ENCODE results near the gene ODR4.

The ODR4 gene

GRCh38 chr1:186418503-186418902 lies 42.9 kb downstream of the ODR4 start:
- Histone ChIP-seq H3K4me2 (ENCODE audit: low read length) (no peak overlapping the region), H3K4me3 (ENCODE audit: low read length) (no peak overlapping the region), H3K27me3 (ENCODE audit: low read depth, low read length) (no peaks in the 10 kb centered on the region), H4K20me1 (ENCODE audit: insufficient read depth, low read length) (no peaks in the 10 kb centered on the region), H3K79me2 (ENCODE audit: low read length) (no peaks in the 10 kb centered on the region), H3K9ac (ENCODE audit: low read length) (no peak overlapping the region), H3K9me3 (ENCODE audit: insufficient read depth, low read length) (no peaks in the 10 kb centered on the region), H2AFZ (ENCODE audit: low read depth, low read length) (no peak overlapping the region), H3K36me3 (replicated peaks; ENCODE audit: low read depth, low read length) (peaks cover 21% of the 10 kb centered on the region), H3K4me1 (ENCODE audit: low read length) (peaks cover 11% of the 10 kb centered on the region), H3K27ac (ENCODE audit: low read length) (no peak overlapping the region)
- no peak for TF ChIP-seq EZH2phosphoT487 (IDR thresholded peaks at IDR 0.05; ENCODE audit: low read depth)
- no peak for TF ChIP-seq CTCF (IDR thresholded peaks at IDR 0.05; ENCODE audit: low read depth, low read length)

GRCh38 chr1:186420311-186420710 lies 44.7 kb downstream of the ODR4 start:
- H3K79me2 ChIP-seq (ENCODE audit: low read length) = no peaks in the 10 kb centered on the region
- H3K4me2 ChIP-seq (ENCODE audit: low read length) = no peak overlapping the region
- no peak overlapping the region for H3K9ac ChIP-seq (ENCODE audit: low read length)
- no peak overlapping the region for H3K4me3 ChIP-seq (ENCODE audit: low read length)
- H3K4me1 ChIP-seq (ENCODE audit: low read length) = peaks cover 11% of the 10 kb centered on the region
- H3K36me3 ChIP-seq (replicated peaks; ENCODE audit: low read depth, low read length) = peaks cover 21% of the 10 kb centered on the region
- no peak for TF ChIP-seq EZH2phosphoT487 (IDR thresholded peaks at IDR 0.05; ENCODE audit: low read depth)
- no peak for TF ChIP-seq CTCF (IDR thresholded peaks at IDR 0.05; ENCODE audit: low read depth, low read length)
- no peaks in the 10 kb centered on the region for H4K20me1 ChIP-seq (ENCODE audit: insufficient read depth, low read length)
- H2AFZ ChIP-seq (ENCODE audit: low read depth, low read length) = no peak overlapping the region
- H3K27me3 ChIP-seq (ENCODE audit: low read depth, low read length) = no peaks in the 10 kb centered on the region
- peak overlapping the region; percentile 23; the same call in 1 of the 2 replicates for H3K27ac ChIP-seq (ENCODE audit: low read length)
- no peaks in the 10 kb centered on the region for H3K9me3 ChIP-seq (ENCODE audit: insufficient read depth, low read length)

- no peaks in the 10 kb centered on the region for H3K79me2 ChIP-seq (ENCODE audit: low read length)
- no peak for TF ChIP-seq CTCF (IDR thresholded peaks at IDR 0.05; ENCODE audit: low read depth, low read length)
- no peak for TF ChIP-seq EZH2phosphoT487 (IDR thresholded peaks at IDR 0.05; ENCODE audit: low read depth)
- peaks cover 11% of the 10 kb centered on the region for H3K4me1 ChIP-seq (ENCODE audit: low read length)
Measured at GRCh38 chr1:186420923-186421322, 45.3 kb downstream of the ODR4 start.

GRCh38 chr1:186421446-186421845 lies 45.8 kb downstream of the ODR4 start:
- H4K20me1 ChIP-seq (ENCODE audit: insufficient read depth, low read length) = no peaks in the 10 kb centered on the region
- H3K36me3 ChIP-seq (replicated peaks; ENCODE audit: low read depth, low read length) = peaks cover 21% of the 10 kb centered on the region
- H3K9ac ChIP-seq (ENCODE audit: low read length) = no peak overlapping the region
- H3K4me3 ChIP-seq (ENCODE audit: low read length) = no peak overlapping the region
- no peaks in the 10 kb centered on the region for H3K79me2 ChIP-seq (ENCODE audit: low read length)
- peaks cover 11% of the 10 kb centered on the region for H3K4me1 ChIP-seq (ENCODE audit: low read length)
- no peaks in the 10 kb centered on the region for H3K9me3 ChIP-seq (ENCODE audit: insufficient read depth, low read length)
- no peak overlapping the region for H3K27ac ChIP-seq (ENCODE audit: low read length)
- H2AFZ ChIP-seq (ENCODE audit: low read depth, low read length) = no peak overlapping the region
- TF ChIP-seq EZH2phosphoT487 (IDR thresholded peaks at IDR 0.05; ENCODE audit: low read depth) = no peak
- TF ChIP-seq CTCF (IDR thresholded peaks at IDR 0.05; ENCODE audit: low read depth, low read length) = no peak
- H3K27me3 ChIP-seq (ENCODE audit: low read depth, low read length) = no peaks in the 10 kb centered on the region
- no peak overlapping the region for H3K4me2 ChIP-seq (ENCODE audit: low read length)

More at GRCh38 chr1:186420923-186421322, 45.3 kb downstream of the ODR4 start:
- H4K20me1 ChIP-seq (ENCODE audit: insufficient read depth, low read length) = no peaks in the 10 kb centered on the region
- H3K4me2 ChIP-seq (ENCODE audit: low read length) = no peak overlapping the region
- H3K36me3 ChIP-seq (replicated peaks; ENCODE audit: low read depth, low read length) = peaks cover 21% of the 10 kb centered on the region
- H3K9me3 ChIP-seq (ENCODE audit: insufficient read depth, low read length) = no peaks in the 10 kb centered on the region
- H2AFZ ChIP-seq (ENCODE audit: low read depth, low read length) = no peak overlapping the region
- H3K9ac ChIP-seq (ENCODE audit: low read length) = no peak overlapping the region
- H3K27ac ChIP-seq (ENCODE audit: low read length) = peak overlapping the region; percentile 23; the same call in 1 of the 2 replicates
- H3K27me3 ChIP-seq (ENCODE audit: low read depth, low read length) = no peaks in the 10 kb centered on the region
- no peak overlapping the region for H3K4me3 ChIP-seq (ENCODE audit: low read length)

All from OCI-LY3 (cell line).